ENCODE measurements around the gene ADAM22. TPM values are rescaled to one million over a fixed set of nuclear protein-coding genes. Genes with fewer than 3 reads are reported as not detected.

The ADAM22 gene
- total and polyA plus RNA-seq, 10 of the 15 experiments (the other 5 are each of a cell fraction or from before 2014, with no cell fraction given) = 1.4 to 24.5 (median 7.6) TPM

DNA sequence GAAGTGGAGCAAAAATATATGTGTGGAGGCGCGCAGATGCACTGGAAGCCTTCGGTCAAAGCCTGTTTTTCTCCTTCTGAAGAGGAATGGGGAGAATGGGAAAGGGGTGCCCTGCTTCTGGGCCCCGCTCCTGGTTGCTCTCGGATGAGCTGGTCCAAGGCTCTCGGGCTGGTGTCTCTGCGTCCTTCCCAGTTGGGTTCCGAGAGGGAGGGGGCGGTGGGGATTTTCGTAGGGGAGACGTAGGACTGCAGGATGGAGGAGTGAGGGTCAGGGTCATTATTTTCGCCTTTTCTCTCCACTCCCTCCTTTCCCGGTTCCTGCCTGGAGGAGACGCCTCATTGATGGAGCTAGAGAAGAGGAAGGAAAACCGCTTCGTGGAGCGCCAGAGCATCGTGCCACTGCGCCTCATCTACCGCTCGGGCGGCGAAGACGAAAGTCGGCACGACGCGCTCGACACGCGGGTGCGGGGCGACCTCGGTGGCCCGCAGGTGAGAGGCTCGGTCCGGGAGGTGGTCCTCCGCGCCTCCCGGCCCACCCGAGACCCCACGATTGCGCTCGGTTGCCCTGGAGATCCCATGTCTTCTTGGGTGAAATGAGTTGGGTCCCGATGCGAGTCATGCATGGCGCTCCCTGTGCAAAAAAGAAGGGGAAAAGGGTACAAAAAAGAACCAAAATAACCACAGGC lies 790 bp downstream of the ADAM22 start (continued):
- TF ChIP-seq, protein P1, sequence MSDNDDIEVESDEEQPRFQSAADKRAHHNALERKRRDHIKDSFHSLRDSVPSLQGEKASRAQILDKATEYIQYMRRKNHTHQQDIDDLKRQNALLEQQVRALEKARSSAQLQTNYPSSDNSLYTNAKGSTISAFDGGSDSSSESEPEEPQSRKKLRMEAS (IDR thresholded peaks at IDR 0.05; ENCODE audit: low read depth, low read length) = peak; percentile 52; the same call in 1 of the 2 replicates
- TF ChIP-seq BHLHE40 (IDR thresholded peaks at IDR 0.05; ENCODE audit: borderline replicate concordance in 1 of 2, low read depth in 2 of 2, low read length in 1 of 2) (peak in 1 of 2 experiments; percentile 47; a peak in 1 of 4 replicates), POLR2A (IDR thresholded peaks at IDR 0.05; ENCODE audit: low read depth, low read length) (no peak), LARP7 (IDR thresholded peaks at IDR 0.05) (0 out of 2 replicates have a peak, but pooled peaks have one; percentile 16), RFX5 (IDR thresholded peaks at IDR 0.05; ENCODE audit: low read depth, low read length) (no peak), GATAD2B (conservative IDR thresholded peaks at IDR 0.05; ENCODE audit: low read depth) (0 out of 2 replicates have a peak, but pooled peaks have one; percentile 30)
- TF ChIP-seq, protein P2, sequence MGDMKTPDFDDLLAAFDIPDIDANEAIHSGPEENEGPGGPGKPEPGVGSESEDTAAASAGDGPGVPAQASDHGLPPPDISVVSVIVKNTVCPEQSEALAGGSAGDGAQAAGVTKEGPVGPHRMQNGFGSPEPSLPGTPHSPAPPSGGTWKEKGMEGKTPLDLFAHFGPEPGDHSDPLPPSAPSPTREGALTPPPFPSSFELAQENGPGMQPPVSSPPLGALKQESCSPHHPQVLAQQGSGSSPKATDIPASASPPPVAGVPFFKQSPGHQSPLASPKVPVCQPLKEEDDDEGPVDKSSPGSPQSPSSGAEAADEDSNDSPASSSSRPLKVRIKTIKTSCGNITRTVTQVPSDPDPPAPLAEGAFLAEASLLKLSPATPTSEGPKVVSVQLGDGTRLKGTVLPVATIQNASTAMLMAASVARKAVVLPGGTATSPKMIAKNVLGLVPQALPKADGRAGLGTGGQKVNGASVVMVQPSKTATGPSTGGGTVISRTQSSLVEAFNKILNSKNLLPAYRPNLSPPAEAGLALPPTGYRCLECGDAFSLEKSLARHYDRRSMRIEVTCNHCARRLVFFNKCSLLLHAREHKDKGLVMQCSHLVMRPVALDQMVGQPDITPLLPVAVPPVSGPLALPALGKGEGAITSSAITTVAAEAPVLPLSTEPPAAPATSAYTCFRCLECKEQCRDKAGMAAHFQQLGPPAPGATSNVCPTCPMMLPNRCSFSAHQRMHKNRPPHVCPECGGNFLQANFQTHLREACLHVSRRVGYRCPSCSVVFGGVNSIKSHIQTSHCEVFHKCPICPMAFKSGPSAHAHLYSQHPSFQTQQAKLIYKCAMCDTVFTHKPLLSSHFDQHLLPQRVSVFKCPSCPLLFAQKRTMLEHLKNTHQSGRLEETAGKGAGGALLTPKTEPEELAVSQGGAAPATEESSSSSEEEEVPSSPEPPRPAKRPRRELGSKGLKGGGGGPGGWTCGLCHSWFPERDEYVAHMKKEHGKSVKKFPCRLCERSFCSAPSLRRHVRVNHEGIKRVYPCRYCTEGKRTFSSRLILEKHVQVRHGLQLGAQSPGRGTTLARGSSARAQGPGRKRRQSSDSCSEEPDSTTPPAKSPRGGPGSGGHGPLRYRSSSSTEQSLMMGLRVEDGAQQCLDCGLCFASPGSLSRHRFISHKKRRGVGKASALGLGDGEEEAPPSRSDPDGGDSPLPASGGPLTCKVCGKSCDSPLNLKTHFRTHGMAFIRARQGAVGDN (IDR thresholded peaks at IDR 0.05) = peak; percentile 40; the same call in 1 of the 2 replicates
- TF ChIP-seq, protein P3, sequence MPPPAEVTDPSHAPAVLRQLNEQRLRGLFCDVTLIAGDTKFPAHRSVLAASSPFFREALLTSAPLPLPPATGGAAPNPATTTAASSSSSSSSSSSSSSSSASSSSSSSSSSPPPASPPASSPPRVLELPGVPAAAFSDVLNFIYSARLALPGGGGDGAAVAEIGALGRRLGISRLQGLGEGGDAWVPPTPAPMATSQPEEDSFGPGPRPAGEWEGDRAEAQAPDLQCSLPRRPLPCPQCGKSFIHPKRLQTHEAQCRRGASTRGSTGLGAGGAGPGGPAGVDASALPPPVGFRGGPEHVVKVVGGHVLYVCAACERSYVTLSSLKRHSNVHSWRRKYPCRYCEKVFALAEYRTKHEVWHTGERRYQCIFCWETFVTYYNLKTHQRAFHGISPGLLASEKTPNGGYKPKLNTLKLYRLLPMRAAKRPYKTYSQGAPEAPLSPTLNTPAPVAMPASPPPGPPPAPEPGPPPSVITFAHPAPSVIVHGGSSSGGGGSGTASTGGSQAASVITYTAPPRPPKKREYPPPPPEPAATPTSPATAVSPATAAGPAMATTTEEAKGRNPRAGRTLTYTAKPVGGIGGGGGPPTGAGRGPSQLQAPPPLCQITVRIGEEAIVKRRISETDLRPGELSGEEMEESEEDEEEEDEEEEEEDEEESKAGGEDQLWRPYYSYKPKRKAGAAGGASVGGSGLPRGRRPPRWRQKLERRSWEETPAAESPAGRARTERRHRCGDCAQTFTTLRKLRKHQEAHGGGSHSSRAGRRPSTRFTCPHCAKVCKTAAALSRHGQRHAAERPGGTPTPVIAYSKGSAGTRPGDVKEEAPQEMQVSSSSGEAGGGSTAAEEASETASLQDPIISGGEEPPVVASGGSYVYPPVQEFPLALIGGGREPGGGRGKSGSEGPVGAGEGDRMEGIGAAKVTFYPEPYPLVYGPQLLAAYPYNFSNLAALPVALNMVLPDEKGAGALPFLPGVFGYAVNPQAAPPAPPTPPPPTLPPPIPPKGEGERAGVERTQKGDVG (CRISPR knock-in tag; IDR thresholded peaks at IDR 0.05) = no peak
- TF ChIP-seq, protein P4, sequence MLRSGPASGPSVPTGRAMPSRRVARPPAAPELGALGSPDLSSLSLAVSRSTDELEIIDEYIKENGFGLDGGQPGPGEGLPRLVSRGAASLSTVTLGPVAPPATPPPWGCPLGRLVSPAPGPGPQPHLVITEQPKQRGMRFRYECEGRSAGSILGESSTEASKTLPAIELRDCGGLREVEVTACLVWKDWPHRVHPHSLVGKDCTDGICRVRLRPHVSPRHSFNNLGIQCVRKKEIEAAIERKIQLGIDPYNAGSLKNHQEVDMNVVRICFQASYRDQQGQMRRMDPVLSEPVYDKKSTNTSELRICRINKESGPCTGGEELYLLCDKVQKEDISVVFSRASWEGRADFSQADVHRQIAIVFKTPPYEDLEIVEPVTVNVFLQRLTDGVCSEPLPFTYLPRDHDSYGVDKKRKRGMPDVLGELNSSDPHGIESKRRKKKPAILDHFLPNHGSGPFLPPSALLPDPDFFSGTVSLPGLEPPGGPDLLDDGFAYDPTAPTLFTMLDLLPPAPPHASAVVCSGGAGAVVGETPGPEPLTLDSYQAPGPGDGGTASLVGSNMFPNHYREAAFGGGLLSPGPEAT (IDR thresholded peaks at IDR 0.05; ENCODE audit: low read depth) = 0 out of 2 replicates have a peak, but pooled peaks have one; percentile 31

Data from GM12878 (cell line).